HepG2 (cell line): ENCODE measurements around the gene CENPE. TPM values are rescaled to one million over a fixed set of nuclear protein-coding genes. Genes with fewer than 3 reads are reported as not detected.

Source experiments
- DR1 ChIP-seq: sonication (generic); formaldehyde crosslinking; IDR thresholded peaks from 2 replicates; pipeline ENCODE4 v1.8.0; 2021; ENCODE audit warnings: mild to moderate bottlenecking, missing genetic modification reagents, inconsistent platforms
- FOXJ3 ChIP-seq: sonication (generic); formaldehyde crosslinking; IDR thresholded peaks from 2 replicates; pipeline ENCODE4 v1.4.0; 2020; ENCODE audit warnings: missing genetic modification reagents, mild to moderate bottlenecking, borderline replicate concordance
- NFKB2 ChIP-seq: sonication (generic); formaldehyde crosslinking; IDR thresholded peaks from 2 replicates; pipeline ENCODE4 v1.4.0; 2020; ENCODE audit warnings: missing genetic modification reagents, borderline replicate concordance
- PAF1 ChIP-seq: IDR thresholded peaks from 2 replicates; pipeline ENCODE4 v1.6.1; 2016; ENCODE audit warnings: missing genetic modification reagents, missing compliant biosample characterization
- SNRNP70 ChIP-seq: fragments of 200-400 bp; formaldehyde crosslinking; IDR thresholded peaks from 2 replicates; pipeline ENCODE4 v1.6.1; 2017; ENCODE audit warnings: mild to moderate bottlenecking, low read depth, low read length, moderate library complexity
- SRF ChIP-seq: IDR thresholded peaks from 2 replicates; pipeline ENCODE4 v1.6.1; 2011; ENCODE audit warnings: mild to moderate bottlenecking, low read depth, low read length, moderate library complexity
- polyA plus RNA-seq, 8 experiments: library from polyadenylated mRNA; depleted of rRNA in 3 of 8; stranded (reverse) in 7 of 8; unstranded in 1 of 8; fragments of >200 nt; fragmentation: Illumina TruSeq in 4 of 8; extraction: Trizol in 4 of 8; gene quantifications; 2 replicates each; pipeline versions ENCODE4 v1.2.1 to v1.2.3, GENCODE V29; 2011 to 2016; ENCODE audit warnings: low read depth in 4 of 8, missing spikeins in 1 of 8, mixed read lengths in 1 of 8; ENCODE audit not compliant: insufficient read depth in 1 of 8
- total RNA-seq, 5 experiments: library from RNA; depleted of rRNA; stranded (reverse); fragments of >200 nt; fragmentation: Illumina TruSeq; extraction: Trizol; gene quantifications; 2 replicates each; pipeline ENCODE4 v1.2.3, GENCODE V29; 2016; ENCODE audit warnings: low read depth in 1 of 5
- TF ChIP-seq, protein P1 (sequence below): sonication (generic); formaldehyde crosslinking; IDR thresholded peaks from one replicate; pipeline ENCODE4 v1.5.1; 2020; ENCODE audit warnings: mild to moderate bottlenecking, missing genetic modification reagents; ENCODE audit errors: not compliant biosample characterization
- TF ChIP-seq, protein P2 (sequence below): sonication (generic); formaldehyde crosslinking; IDR thresholded peaks from 2 replicates; pipeline ENCODE4 v1.4.0; 2020; ENCODE audit warnings: mild to moderate bottlenecking, missing genetic modification reagents, borderline replicate concordance
- TF ChIP-seq, protein P3 (sequence below): IDR thresholded peaks from 2 replicates; pipeline ENCODE4 v1.6.1; 2012; ENCODE audit warnings: inconsistent platforms
- TF ChIP-seq, protein P4 (sequence below): sonication (generic); formaldehyde crosslinking; IDR thresholded peaks from 2 replicates; pipeline ENCODE4 v1.4.0; 2020; ENCODE audit warnings: missing genetic modification reagents; ENCODE audit errors: not compliant biosample characterization
- TF ChIP-seq, protein P5 (sequence below): sonication (generic); formaldehyde crosslinking; IDR thresholded peaks from 2 replicates; pipeline ENCODE4 v1.4.0; 2020; ENCODE audit warnings: missing genetic modification reagents, borderline replicate concordance

The CENPE gene
- total and polyA plus RNA-seq, 2 of the 13 experiments (the other 11 are each of a cell fraction or from before 2014, with no cell fraction given), result 2.1 to 19.8 TPM

DNA sequence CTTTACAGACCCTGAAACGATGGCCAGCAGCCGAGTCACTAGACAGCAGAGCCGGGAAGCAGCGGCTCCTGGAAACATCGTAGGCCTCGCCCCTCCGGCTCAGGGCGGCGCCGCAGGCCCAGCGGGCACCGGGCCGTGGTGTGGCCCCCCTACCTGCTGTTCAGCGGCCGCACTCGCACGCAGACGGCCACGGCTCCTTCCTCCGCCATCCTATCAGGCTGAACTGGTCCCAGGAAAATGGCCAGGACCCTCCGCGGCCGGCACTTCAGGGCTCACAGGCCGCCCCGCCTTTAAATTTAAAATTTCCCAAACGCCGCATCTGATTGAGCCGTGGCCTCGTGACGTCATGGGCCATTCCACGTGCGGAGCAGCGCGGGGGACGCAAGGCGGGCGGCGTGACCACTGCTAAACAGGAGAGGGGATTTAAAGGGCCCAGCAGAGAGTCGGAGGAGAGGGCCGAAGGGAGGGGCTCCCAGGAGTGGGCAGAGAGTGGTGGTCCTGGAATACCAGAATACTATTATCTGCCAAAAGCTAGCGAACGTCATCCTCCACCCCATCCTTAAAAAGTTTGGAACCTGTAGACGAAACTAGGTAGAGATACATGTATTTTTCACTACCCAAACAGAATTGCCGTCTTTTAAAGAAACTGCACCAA lies at the start of gene CENPE (continued):
- TF ChIP-seq, protein P1, sequence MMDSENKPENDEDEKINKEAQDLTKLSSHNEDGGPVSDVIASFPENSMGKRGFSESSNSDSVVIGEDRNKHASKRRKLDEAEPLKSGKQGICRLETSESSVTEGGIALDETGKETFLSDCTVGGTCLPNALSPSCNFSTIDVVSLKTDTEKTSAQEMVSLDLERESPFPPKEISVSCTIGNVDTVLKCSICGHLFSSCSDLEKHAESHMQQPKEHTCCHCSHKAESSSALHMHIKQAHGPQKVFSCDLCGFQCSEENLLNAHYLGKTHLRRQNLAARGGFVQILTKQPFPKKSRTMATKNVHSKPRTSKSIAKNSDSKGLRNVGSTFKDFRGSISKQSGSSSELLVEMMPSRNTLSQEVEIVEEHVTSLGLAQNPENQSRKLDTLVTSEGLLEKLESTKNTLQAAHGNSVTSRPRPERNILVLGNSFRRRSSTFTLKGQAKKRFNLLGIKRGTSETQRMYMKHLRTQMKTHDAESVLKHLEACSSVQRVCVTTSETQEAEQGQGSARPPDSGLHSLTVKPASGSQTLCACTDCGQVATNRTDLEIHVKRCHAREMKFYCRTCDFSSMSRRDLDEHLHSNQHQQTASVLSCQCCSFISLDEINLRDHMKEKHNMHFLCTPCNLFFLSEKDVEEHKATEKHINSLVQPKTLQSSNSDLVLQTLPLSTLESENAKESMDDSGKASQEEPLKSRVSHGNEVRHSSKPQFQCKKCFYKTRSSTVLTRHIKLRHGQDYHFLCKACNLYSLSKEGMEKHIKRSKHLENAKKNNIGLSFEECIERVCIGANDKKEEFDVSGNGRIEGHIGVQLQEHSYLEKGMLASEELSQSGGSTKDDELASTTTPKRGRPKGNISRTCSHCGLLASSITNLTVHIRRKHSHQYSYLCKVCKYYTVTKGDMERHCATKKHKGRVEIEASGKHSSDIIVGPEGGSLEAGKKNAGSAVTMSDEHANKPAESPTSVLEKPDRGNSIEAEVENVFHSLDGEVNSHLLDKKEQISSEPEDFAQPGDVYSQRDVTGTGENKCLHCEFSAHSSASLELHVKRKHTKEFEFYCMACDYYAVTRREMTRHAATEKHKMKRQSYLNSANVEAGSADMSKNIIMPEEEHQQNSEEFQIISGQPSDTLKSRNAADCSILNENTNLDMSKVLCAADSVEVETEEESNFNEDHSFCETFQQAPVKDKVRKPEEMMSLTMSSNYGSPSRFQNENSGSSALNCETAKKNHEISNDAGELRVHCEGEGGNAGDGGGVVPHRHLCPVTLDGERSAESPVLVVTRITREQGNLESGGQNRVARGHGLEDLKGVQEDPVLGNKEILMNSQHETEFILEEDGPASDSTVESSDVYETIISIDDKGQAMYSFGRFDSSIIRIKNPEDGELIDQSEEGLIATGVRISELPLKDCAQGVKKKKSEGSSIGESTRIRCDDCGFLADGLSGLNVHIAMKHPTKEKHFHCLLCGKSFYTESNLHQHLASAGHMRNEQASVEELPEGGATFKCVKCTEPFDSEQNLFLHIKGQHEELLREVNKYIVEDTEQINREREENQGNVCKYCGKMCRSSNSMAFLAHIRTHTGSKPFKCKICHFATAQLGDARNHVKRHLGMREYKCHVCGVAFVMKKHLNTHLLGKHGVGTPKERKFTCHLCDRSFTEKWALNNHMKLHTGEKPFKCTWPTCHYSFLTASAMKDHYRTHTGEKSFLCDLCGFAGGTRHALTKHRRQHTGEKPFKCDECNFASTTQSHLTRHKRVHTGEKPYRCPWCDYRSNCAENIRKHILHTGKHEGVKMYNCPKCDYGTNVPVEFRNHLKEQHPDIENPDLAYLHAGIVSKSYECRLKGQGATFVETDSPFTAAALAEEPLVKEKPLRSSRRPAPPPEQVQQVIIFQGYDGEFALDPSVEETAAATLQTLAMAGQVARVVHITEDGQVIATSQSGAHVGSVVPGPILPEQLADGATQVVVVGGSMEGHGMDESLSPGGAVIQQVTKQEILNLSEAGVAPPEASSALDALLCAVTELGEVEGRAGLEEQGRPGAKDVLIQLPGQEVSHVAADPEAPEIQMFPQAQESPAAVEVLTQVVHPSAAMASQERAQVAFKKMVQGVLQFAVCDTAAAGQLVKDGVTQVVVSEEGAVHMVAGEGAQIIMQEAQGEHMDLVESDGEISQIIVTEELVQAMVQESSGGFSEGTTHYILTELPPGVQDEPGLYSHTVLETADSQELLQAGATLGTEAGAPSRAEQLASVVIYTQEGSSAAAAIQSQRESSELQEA (CRISPR knock-in tag), result no peak
- TF ChIP-seq NFKB2 (CRISPR knock-in tag), result peak; percentile 56; the same call in 1 of the 2 replicates
- TF ChIP-seq, protein P2, sequence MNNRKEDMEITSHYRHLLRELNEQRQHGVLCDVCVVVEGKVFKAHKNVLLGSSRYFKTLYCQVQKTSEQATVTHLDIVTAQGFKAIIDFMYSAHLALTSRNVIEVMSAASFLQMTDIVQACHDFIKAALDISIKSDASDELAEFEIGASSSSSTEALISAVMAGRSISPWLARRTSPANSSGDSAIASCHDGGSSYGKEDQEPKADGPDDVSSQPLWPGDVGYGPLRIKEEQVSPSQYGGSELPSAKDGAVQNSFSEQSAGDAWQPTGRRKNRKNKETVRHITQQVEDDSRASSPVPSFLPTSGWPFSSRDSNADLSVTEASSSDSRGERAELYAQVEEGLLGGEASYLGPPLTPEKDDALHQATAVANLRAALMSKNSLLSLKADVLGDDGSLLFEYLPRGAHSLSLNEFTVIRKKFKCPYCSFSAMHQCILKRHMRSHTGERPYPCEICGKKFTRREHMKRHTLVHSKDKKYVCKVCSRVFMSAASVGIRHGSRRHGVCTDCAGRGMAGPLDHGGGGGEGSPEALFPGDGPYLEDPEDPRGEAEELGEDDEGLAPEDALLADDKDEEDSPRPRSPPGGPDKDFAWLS, result no peak
- TF ChIP-seq FOXJ3, result no peak
- TF ChIP-seq, protein P3, sequence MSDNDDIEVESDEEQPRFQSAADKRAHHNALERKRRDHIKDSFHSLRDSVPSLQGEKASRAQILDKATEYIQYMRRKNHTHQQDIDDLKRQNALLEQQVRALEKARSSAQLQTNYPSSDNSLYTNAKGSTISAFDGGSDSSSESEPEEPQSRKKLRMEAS, result peak; percentile 90
- TF ChIP-seq, protein P4, sequence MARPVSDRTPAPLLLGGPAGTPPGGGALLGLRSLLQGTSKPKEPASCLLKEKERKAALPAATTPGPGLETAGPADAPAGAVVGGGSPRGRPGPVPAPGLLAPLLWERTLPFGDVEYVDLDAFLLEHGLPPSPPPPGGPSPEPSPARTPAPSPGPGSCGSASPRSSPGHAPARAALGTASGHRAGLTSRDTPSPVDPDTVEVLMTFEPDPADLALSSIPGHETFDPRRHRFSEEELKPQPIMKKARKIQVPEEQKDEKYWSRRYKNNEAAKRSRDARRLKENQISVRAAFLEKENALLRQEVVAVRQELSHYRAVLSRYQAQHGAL (CRISPR knock-in tag), result no peak
- TF ChIP-seq SNRNP70, result no peak
- TF ChIP-seq PAF1 (CRISPR knock-in tag), result no peak
- TF ChIP-seq DR1 (CRISPR knock-in tag), result 0 out of 2 replicates have a peak, but pooled peaks have one; percentile 28
- TF ChIP-seq SRF, result no peak
- TF ChIP-seq, protein P5, sequence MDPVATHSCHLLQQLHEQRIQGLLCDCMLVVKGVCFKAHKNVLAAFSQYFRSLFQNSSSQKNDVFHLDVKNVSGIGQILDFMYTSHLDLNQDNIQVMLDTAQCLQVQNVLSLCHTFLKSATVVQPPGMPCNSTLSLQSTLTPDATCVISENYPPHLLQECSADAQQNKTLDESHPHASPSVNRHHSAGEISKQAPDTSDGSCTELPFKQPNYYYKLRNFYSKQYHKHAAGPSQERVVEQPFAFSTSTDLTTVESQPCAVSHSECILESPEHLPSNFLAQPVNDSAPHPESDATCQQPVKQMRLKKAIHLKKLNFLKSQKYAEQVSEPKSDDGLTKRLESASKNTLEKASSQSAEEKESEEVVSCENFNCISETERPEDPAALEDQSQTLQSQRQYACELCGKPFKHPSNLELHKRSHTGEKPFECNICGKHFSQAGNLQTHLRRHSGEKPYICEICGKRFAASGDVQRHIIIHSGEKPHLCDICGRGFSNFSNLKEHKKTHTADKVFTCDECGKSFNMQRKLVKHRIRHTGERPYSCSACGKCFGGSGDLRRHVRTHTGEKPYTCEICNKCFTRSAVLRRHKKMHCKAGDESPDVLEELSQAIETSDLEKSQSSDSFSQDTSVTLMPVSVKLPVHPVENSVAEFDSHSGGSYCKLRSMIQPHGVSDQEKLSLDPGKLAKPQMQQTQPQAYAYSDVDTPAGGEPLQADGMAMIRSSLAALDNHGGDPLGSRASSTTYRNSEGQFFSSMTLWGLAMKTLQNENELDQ (CRISPR knock-in tag), result no peak
